Central memory CD8-positive, alpha-beta T cell (primary cell): ENCODE measurements around the gene ERCC1.

Experiments
- ATAC-seq: fragments of 150-1000 bp; cut with Tn5 transposase; replicated peaks from 2 replicates; pipeline ENCODE4 v1.10.0; 2022; ENCODE audit warnings: mild to moderate bottlenecking, moderate FRiP score, moderate number of reproducible peaks; ENCODE audit not compliant: poor library complexity, severe bottlenecking; ENCODE audit errors: extremely low read depth
- DNase-seq, 2 donors: peaks; one replicate each; pipeline ENCODE4 v3.0.0; 2021; ENCODE audit warnings: low spot score in 2 of 2
- H3K27ac Mint-ChIP-seq: one replicate; pipeline ENCODE4 v1.8.0; 2022; ENCODE audit warnings: low read depth, mild to moderate bottlenecking, moderate library complexity, mixed read lengths
- H3K27me3 Mint-ChIP-seq: one replicate; pipeline ENCODE4 v1.8.0; 2022; ENCODE audit warnings: mixed read lengths
- H3K36me3 Mint-ChIP-seq: one replicate; pipeline ENCODE4 v1.8.0; 2022; ENCODE audit warnings: mild to moderate bottlenecking, moderate library complexity, mixed read lengths; ENCODE audit not compliant: insufficient read depth
- H3K4me1 Mint-ChIP-seq: one replicate; pipeline ENCODE4 v1.8.0; 2022; ENCODE audit warnings: mixed read lengths
- H3K4me3 Mint-ChIP-seq: one replicate; pipeline ENCODE4 v1.8.0; 2022; ENCODE audit warnings: mild to moderate bottlenecking, moderate library complexity, mixed read lengths
- H3K9me3 Mint-ChIP-seq: one replicate; pipeline ENCODE4 v1.8.0; 2022; ENCODE audit warnings: mixed read lengths

Gene ERCC1

GRCh38 chr19:45467456-45468158, 43.9 kb upstream of the ERCC1 start, which contains the start of gene FOSB:
TSS of gene FOSB (plus strand) at chr19:45467996. CDS start at chr19:45468587, 591 bp downstream.
- DNase-seq: peak; percentile 96 to 97
- ATAC-seq: peak; percentile 17
- Mint-ChIP-seq H3K27ac (peak within 1 kb of the TSS; percentile 99), H3K27me3 (no peaks in the 10 kb centered on the region), H3K4me1 (peaks cover 51% of the 10 kb centered on the region), H3K9me3 (no peaks in the 10 kb centered on the region), H3K4me3 (peak within 1 kb of the TSS; percentile 95), H3K36me3 (peaks cover 56% of the 10 kb centered on the region)

- Mint-ChIP-seq H3K27me3 (no peaks in the 10 kb centered on the region), H3K4me3 (peak overlapping the region; percentile 95), H3K36me3 (peaks cover 50% of the 10 kb centered on the region), H3K27ac (peak overlapping the region; percentile 99), H3K4me1 (peaks cover 50% of the 10 kb centered on the region), H3K9me3 (no peaks in the 10 kb centered on the region)
- DNase-seq: no peak
- no peak for ATAC-seq
Measured at GRCh38 chr19:45467115-45467455, 43.4 kb upstream of the ERCC1 start.

GRCh38 chr19:45464852-45465441, 41.2 kb upstream of the ERCC1 start:
- no peak for ATAC-seq
- peaks cover 30% of the 10 kb centered on the region for H3K36me3 Mint-ChIP-seq
- H3K4me3 Mint-ChIP-seq: no peak overlapping the region
- peaks cover 32% of the 10 kb centered on the region for H3K4me1 Mint-ChIP-seq
- no peaks in the 10 kb centered on the region for H3K9me3 Mint-ChIP-seq
- no peak overlapping the region for H3K27ac Mint-ChIP-seq
- no peak for DNase-seq
- H3K27me3 Mint-ChIP-seq: no peaks in the 10 kb centered on the region

- Mint-ChIP-seq H3K27ac (no peak overlapping the region), H3K9me3 (no peaks in the 10 kb centered on the region), H3K4me1 (peaks cover 25% of the 10 kb centered on the region), H3K36me3 (peaks cover 24% of the 10 kb centered on the region), H3K27me3 (no peaks in the 10 kb centered on the region), H3K4me3 (no peak overlapping the region)
- ATAC-seq: no peak
- no peak for DNase-seq
Measured at GRCh38 chr19:45464274-45464673, 40.6 kb upstream of the ERCC1 start.

- Mint-ChIP-seq H3K27me3 (no peaks in the 10 kb centered on the region), H3K27ac (no peak overlapping the region), H3K36me3 (peaks cover 13% of the 10 kb centered on the region), H3K4me3 (no peak overlapping the region), H3K4me1 (peaks cover 15% of the 10 kb centered on the region), H3K9me3 (no peaks in the 10 kb centered on the region)
- ATAC-seq: no peak
- DNase-seq: no peak
Measured at GRCh38 chr19:45463241-45463640, 39.5 kb upstream of the ERCC1 start.

- DNase-seq: no peak
- no peaks in the 10 kb centered on the region for H3K9me3 Mint-ChIP-seq
- H3K36me3 Mint-ChIP-seq: peaks cover 3% of the 10 kb centered on the region
- ATAC-seq: no peak
- H3K4me1 Mint-ChIP-seq: peaks cover 4% of the 10 kb centered on the region
- no peaks in the 10 kb centered on the region for H3K27me3 Mint-ChIP-seq
- H3K27ac Mint-ChIP-seq: no peak overlapping the region
- no peak overlapping the region for H3K4me3 Mint-ChIP-seq
Measured at GRCh38 chr19:45462174-45462573, 38.5 kb upstream of the ERCC1 start.

- Mint-ChIP-seq H3K9me3 (no peaks in the 10 kb centered on the region), H3K27ac (no peak overlapping the region), H3K36me3 (peaks cover 7% of the 10 kb centered on the region), H3K27me3 (no peaks in the 10 kb centered on the region), H3K4me3 (no peak overlapping the region), H3K4me1 (peaks cover 8% of the 10 kb centered on the region)
- ATAC-seq (no peak), DNase-seq (no peak)
Measured at GRCh38 chr19:45460807-45461347, 37.2 kb upstream of the ERCC1 start.

GRCh38 chr19:45457776-45458175, 34.1 kb upstream of the ERCC1 start:
- Mint-ChIP-seq H3K4me3 (no peak overlapping the region), H3K27ac (no peak overlapping the region), H3K9me3 (no peaks in the 10 kb centered on the region), H3K27me3 (no peaks in the 10 kb centered on the region), H3K4me1 (peaks cover 16% of the 10 kb centered on the region), H3K36me3 (peaks cover 12% of the 10 kb centered on the region)
- ATAC-seq (no peak), DNase-seq (no peak)

- ATAC-seq: no peak
- H3K9me3 Mint-ChIP-seq: no peaks in the 10 kb centered on the region
- H3K4me1 Mint-ChIP-seq: peaks cover 26% of the 10 kb centered on the region
- H3K27ac Mint-ChIP-seq: peak overlapping the region; percentile 90
- H3K36me3 Mint-ChIP-seq: peaks cover 16% of the 10 kb centered on the region
- no peaks in the 10 kb centered on the region for H3K27me3 Mint-ChIP-seq
- peak overlapping the region; percentile 67 for H3K4me3 Mint-ChIP-seq
- no peak for DNase-seq
Measured at GRCh38 chr19:45456500-45456815, 32.7 kb upstream of the ERCC1 start.

- Mint-ChIP-seq H3K4me3 (peak overlapping the region; percentile 67), H3K27ac (peak overlapping the region; percentile 90), H3K9me3 (no peaks in the 10 kb centered on the region), H3K27me3 (no peaks in the 10 kb centered on the region), H3K36me3 (peaks cover 21% of the 10 kb centered on the region), H3K4me1 (peaks cover 32% of the 10 kb centered on the region)
- ATAC-seq (peak; percentile 11), DNase-seq (peak; percentile 46 to 52)
Measured at GRCh38 chr19:45455707-45456499, 32.2 kb upstream of the ERCC1 start.

- no peaks in the 10 kb centered on the region for H3K27me3 Mint-ChIP-seq
- H3K27ac Mint-ChIP-seq: peak overlapping the region; percentile 100
- peaks cover 61% of the 10 kb centered on the region for H3K4me1 Mint-ChIP-seq
- no peaks in the 10 kb centered on the region for H3K9me3 Mint-ChIP-seq
- no peak for ATAC-seq
- no peak for DNase-seq
- peaks cover 44% of the 10 kb centered on the region for H3K36me3 Mint-ChIP-seq
- H3K4me3 Mint-ChIP-seq: peak overlapping the region; percentile 96
Measured at GRCh38 chr19:45451850-45452387, 28.2 kb upstream of the ERCC1 start.

GRCh38 chr19:45451131-45451849, 27.6 kb upstream of the ERCC1 start:
- no peaks in the 10 kb centered on the region for H3K27me3 Mint-ChIP-seq
- H3K4me1 Mint-ChIP-seq: peaks cover 60% of the 10 kb centered on the region
- ATAC-seq (peak; percentile 52), DNase-seq (peak; percentile 74 to 80)
- H3K9me3 Mint-ChIP-seq: no peaks in the 10 kb centered on the region
- H3K4me3 Mint-ChIP-seq: peak overlapping the region; percentile 96
- H3K27ac Mint-ChIP-seq: peak overlapping the region; percentile 100
- H3K36me3 Mint-ChIP-seq: peaks cover 47% of the 10 kb centered on the region
